Activated naive CD8-positive, alpha-beta T cell treated with anti-CD3 and anti-CD28 coated beads for 36 hours (primary cell): ENCODE data around the gene GALNT18. TPM values are rescaled to one million over a fixed set of nuclear protein-coding genes. Genes with fewer than 3 reads are reported as not detected.

Experiments used
- DNase-seq: peaks from one replicate; pipeline ENCODE4 v3.0.0; 2021
- H3K27ac Mint-ChIP-seq: one replicate; pipeline ENCODE4 v1.8.0; 2022; ENCODE audit warnings: mild to moderate bottlenecking, moderate library complexity, mixed read lengths
- H3K27me3 Mint-ChIP-seq: one replicate; pipeline ENCODE4 v1.8.0; 2022; ENCODE audit warnings: mild to moderate bottlenecking, mixed read lengths
- H3K36me3 Mint-ChIP-seq: one replicate; pipeline ENCODE4 v1.8.0; 2021; ENCODE audit warnings: mild to moderate bottlenecking, mixed read lengths
- H3K4me1 Mint-ChIP-seq: one replicate; pipeline ENCODE4 v1.8.0; 2021; ENCODE audit warnings: mixed read lengths
- H3K4me3 Mint-ChIP-seq: one replicate; pipeline ENCODE4 v1.8.0; 2022; ENCODE audit warnings: mild to moderate bottlenecking, moderate library complexity, mixed read lengths
- H3K9me3 Mint-ChIP-seq: one replicate; pipeline ENCODE4 v1.8.0; 2022; ENCODE audit warnings: mixed read lengths
- total RNA-seq, 2 experiments: library from RNA; stranded (reverse); gene quantifications; one replicate each; pipeline ENCODE4 v1.2.3, GENCODE V29; 2021

Gene GALNT18
- total RNA-seq, result 10 to 100 TPM in 1 of 2 experiments, 1 to 10 TPM in 1; 10.0 to 10.5 TPM

- DNase-seq, result peak; percentile 92
- H3K9me3 Mint-ChIP-seq, result no peaks in the 10 kb centered on the region
- H3K36me3 Mint-ChIP-seq, result no peaks in the 10 kb centered on the region
- H3K4me1 Mint-ChIP-seq, result peaks cover 9% of the 10 kb centered on the region
- peak within 1 kb of the TSS; percentile 83 for H3K4me3 Mint-ChIP-seq
- H3K27me3 Mint-ChIP-seq, result peaks cover 71% of the 10 kb centered on the region
- no peak within 1 kb of the TSS for H3K27ac Mint-ChIP-seq
Measured at GRCh38 chr11:11621573-11622339, at the start of gene GALNT18. GALNT18 (minus strand) TSS chr11:11622005.

- no peak for DNase-seq
- H3K9me3 Mint-ChIP-seq, result no peaks in the 10 kb centered on the region
- H3K27ac Mint-ChIP-seq, result no peak overlapping the region
- H3K36me3 Mint-ChIP-seq, result no peaks in the 10 kb centered on the region
- peaks cover 19% of the 10 kb centered on the region for H3K27me3 Mint-ChIP-seq
- H3K4me3 Mint-ChIP-seq, result no peak overlapping the region
- no peaks in the 10 kb centered on the region for H3K4me1 Mint-ChIP-seq
Measured at GRCh38 chr11:11670574-11670973, 48.8 kb upstream of the GALNT18 start.

- Mint-ChIP-seq H3K4me3 (no peak overlapping the region), H3K36me3 (no peaks in the 10 kb centered on the region), H3K4me1 (no peaks in the 10 kb centered on the region), H3K27ac (no peak overlapping the region), H3K9me3 (no peaks in the 10 kb centered on the region), H3K27me3 (peaks cover 19% of the 10 kb centered on the region)
- DNase-seq, result no peak
Measured at GRCh38 chr11:11669233-11669846, 47.5 kb upstream of the GALNT18 start.

GRCh38 chr11:11668781-11669180 lies 47.0 kb upstream of the GALNT18 start:
- Mint-ChIP-seq H3K27ac (no peak overlapping the region), H3K27me3 (peaks cover 19% of the 10 kb centered on the region), H3K36me3 (no peaks in the 10 kb centered on the region), H3K9me3 (no peaks in the 10 kb centered on the region), H3K4me1 (no peaks in the 10 kb centered on the region), H3K4me3 (no peak overlapping the region)
- DNase-seq, result no peak

- H3K4me1 Mint-ChIP-seq, result no peaks in the 10 kb centered on the region
Measured at GRCh38 chr11:11668274-11668673, 46.5 kb upstream of the GALNT18 start.

GRCh38 chr11:11667056-11667455 lies 45.3 kb upstream of the GALNT18 start:
- H3K4me1 Mint-ChIP-seq, result no peaks in the 10 kb centered on the region
- DNase-seq, result no peak
- H3K9me3 Mint-ChIP-seq, result no peaks in the 10 kb centered on the region
- H3K36me3 Mint-ChIP-seq, result no peaks in the 10 kb centered on the region
- no peak overlapping the region for H3K4me3 Mint-ChIP-seq
- no peak overlapping the region for H3K27ac Mint-ChIP-seq
- peaks cover 22% of the 10 kb centered on the region for H3K27me3 Mint-ChIP-seq

More at GRCh38 chr11:11668274-11668673, 46.5 kb upstream of the GALNT18 start:
- DNase-seq, result no peak
- Mint-ChIP-seq H3K27ac (no peak overlapping the region), H3K36me3 (no peaks in the 10 kb centered on the region), H3K9me3 (no peaks in the 10 kb centered on the region), H3K4me3 (no peak overlapping the region), H3K27me3 (peaks cover 19% of the 10 kb centered on the region)

- Mint-ChIP-seq H3K27me3 (peaks cover 22% of the 10 kb centered on the region), H3K4me3 (no peak overlapping the region), H3K27ac (no peak overlapping the region), H3K36me3 (no peaks in the 10 kb centered on the region), H3K9me3 (no peaks in the 10 kb centered on the region), H3K4me1 (no peaks in the 10 kb centered on the region)
- no peak for DNase-seq
Measured at GRCh38 chr11:11665407-11665806, 43.6 kb upstream of the GALNT18 start.

GRCh38 chr11:11663907-11664306 lies 42.1 kb upstream of the GALNT18 start:
- Mint-ChIP-seq H3K36me3 (no peaks in the 10 kb centered on the region), H3K4me3 (no peak overlapping the region), H3K9me3 (no peaks in the 10 kb centered on the region), H3K4me1 (no peaks in the 10 kb centered on the region), H3K27ac (no peak overlapping the region), H3K27me3 (peaks cover 22% of the 10 kb centered on the region)
- DNase-seq, result no peak

- no peaks in the 10 kb centered on the region for H3K9me3 Mint-ChIP-seq
- DNase-seq, result no peak
- no peak overlapping the region for H3K4me3 Mint-ChIP-seq
- no peaks in the 10 kb centered on the region for H3K36me3 Mint-ChIP-seq
- peaks cover 14% of the 10 kb centered on the region for H3K27me3 Mint-ChIP-seq
- H3K4me1 Mint-ChIP-seq, result no peaks in the 10 kb centered on the region
- no peak overlapping the region for H3K27ac Mint-ChIP-seq
Measured at GRCh38 chr11:11662578-11662977, 40.8 kb upstream of the GALNT18 start.

GRCh38 chr11:11661326-11662040 lies 39.7 kb upstream of the GALNT18 start:
- no peaks in the 10 kb centered on the region for H3K36me3 Mint-ChIP-seq
- H3K4me3 Mint-ChIP-seq, result no peak overlapping the region
- peaks cover 9% of the 10 kb centered on the region for H3K27me3 Mint-ChIP-seq
- H3K27ac Mint-ChIP-seq, result no peak overlapping the region
- no peak for DNase-seq
- no peaks in the 10 kb centered on the region for H3K4me1 Mint-ChIP-seq
- H3K9me3 Mint-ChIP-seq, result no peaks in the 10 kb centered on the region

GRCh38 chr11:11660363-11660740 lies 38.5 kb upstream of the GALNT18 start:
- Mint-ChIP-seq H3K4me3 (no peak overlapping the region), H3K36me3 (no peaks in the 10 kb centered on the region), H3K27me3 (peaks cover 11% of the 10 kb centered on the region), H3K27ac (no peak overlapping the region), H3K9me3 (no peaks in the 10 kb centered on the region), H3K4me1 (no peaks in the 10 kb centered on the region)
- no peak for DNase-seq

GRCh38 chr11:11659567-11660362 lies 38.0 kb upstream of the GALNT18 start:
- Mint-ChIP-seq H3K4me1 (no peaks in the 10 kb centered on the region), H3K9me3 (no peaks in the 10 kb centered on the region)
- no peak for DNase-seq

GRCh38 chr11:11657218-11657955 lies 35.6 kb upstream of the GALNT18 start:
- Mint-ChIP-seq H3K9me3 (no peaks in the 10 kb centered on the region), H3K27ac (no peak overlapping the region), H3K4me1 (no peaks in the 10 kb centered on the region), H3K36me3 (no peaks in the 10 kb centered on the region), H3K4me3 (no peak overlapping the region), H3K27me3 (peaks cover 28% of the 10 kb centered on the region)
- DNase-seq, result no peak

More at GRCh38 chr11:11659567-11660362, 38.0 kb upstream of the GALNT18 start:
- Mint-ChIP-seq H3K36me3 (no peaks in the 10 kb centered on the region), H3K4me3 (no peak overlapping the region), H3K27me3 (peaks cover 17% of the 10 kb centered on the region), H3K27ac (no peak overlapping the region)

GRCh38 chr11:11641581-11641980 lies 19.8 kb upstream of the GALNT18 start:
- Mint-ChIP-seq H3K4me3 (no peak overlapping the region), H3K4me1 (no peaks in the 10 kb centered on the region), H3K36me3 (peaks cover 2% of the 10 kb centered on the region), H3K27me3 (peaks cover 31% of the 10 kb centered on the region), H3K27ac (no peak overlapping the region), H3K9me3 (peaks cover 8% of the 10 kb centered on the region)
- DNase-seq, result no peak
